ENCODE results near the gene GEMIN8.

Gene GEMIN8

GRCh38 chrX:13990126-13990800 lies 39.4 kb downstream of the GEMIN8 start:
- H3F3A ChIP-seq (ENCODE audit: insufficient read depth, low read length) = no peaks in the 10 kb centered on the region
- no peak overlapping the region for H3K4me2 ChIP-seq (ENCODE audit: low read length)
- no peaks in the 10 kb centered on the region for H3K9me2 ChIP-seq (ENCODE audit: low read depth, low read length)
- TF ChIP-seq CTCF (IDR thresholded peaks at IDR 0.05; ENCODE audit: low read length) = no peak
- TF ChIP-seq EZH2 (IDR thresholded peaks at IDR 0.05; ENCODE audit: borderline replicate concordance, low read length) = no peak
- H3K27me3 ChIP-seq (ENCODE audit: insufficient read depth, low read length) = no peaks in the 10 kb centered on the region
- no peaks in the 10 kb centered on the region for H3K79me2 ChIP-seq (ENCODE audit: insufficient read depth, low read length)
- no peak overlapping the region for H2AFZ ChIP-seq (ENCODE audit: low read length)
- H3K9me3 ChIP-seq (ENCODE audit: low read length) = no peaks in the 10 kb centered on the region
- no peak overlapping the region for H3K27ac ChIP-seq (ENCODE audit: low read depth, low read length, poor library complexity, severe bottlenecking)
- H3K36me3 ChIP-seq (ENCODE audit: insufficient read depth, low read length) = no peaks in the 10 kb centered on the region
- no peak overlapping the region for H3K9ac ChIP-seq (ENCODE audit: low read length)
- no peaks in the 10 kb centered on the region for H4K20me1 ChIP-seq (ENCODE audit: insufficient read depth, low read length)
- no peak overlapping the region for H3K4me3 ChIP-seq (ENCODE audit: low read depth, low read length, poor library complexity, severe bottlenecking)
- H3K4me1 ChIP-seq (ENCODE audit: insufficient read depth, low read length, severe bottlenecking) = no peaks in the 10 kb centered on the region

- Histone ChIP-seq H3K9me2 (ENCODE audit: low read depth, low read length) (no peaks in the 10 kb centered on the region), H2AFZ (ENCODE audit: low read length) (no peak overlapping the region), H3K27me3 (ENCODE audit: insufficient read depth, low read length) (no peaks in the 10 kb centered on the region), H3F3A (ENCODE audit: insufficient read depth, low read length) (no peaks in the 10 kb centered on the region), H3K4me3 (ENCODE audit: low read depth, low read length, poor library complexity, severe bottlenecking) (no peak overlapping the region), H3K9ac (ENCODE audit: low read length) (no peak overlapping the region), H3K4me1 (ENCODE audit: insufficient read depth, low read length, severe bottlenecking) (peaks cover 7% of the 10 kb centered on the region), H3K4me2 (ENCODE audit: low read length) (no peak overlapping the region), H3K79me2 (ENCODE audit: insufficient read depth, low read length) (no peaks in the 10 kb centered on the region), H4K20me1 (ENCODE audit: insufficient read depth, low read length) (no peaks in the 10 kb centered on the region), H3K9me3 (ENCODE audit: low read length) (no peaks in the 10 kb centered on the region), H3K36me3 (ENCODE audit: insufficient read depth, low read length) (no peaks in the 10 kb centered on the region), H3K27ac (ENCODE audit: low read depth, low read length, poor library complexity, severe bottlenecking) (no peak overlapping the region)
- TF ChIP-seq EZH2 (IDR thresholded peaks at IDR 0.05; ENCODE audit: borderline replicate concordance, low read length) (no peak), CTCF (IDR thresholded peaks at IDR 0.05; ENCODE audit: low read length) (no peak)
Observed at GRCh38 chrX:13985697-13986435, 43.8 kb downstream of the GEMIN8 start.

GRCh38 chrX:13983734-13984133 lies 46.0 kb downstream of the GEMIN8 start:
- Histone ChIP-seq H4K20me1 (ENCODE audit: insufficient read depth, low read length) (no peaks in the 10 kb centered on the region), H3K79me2 (ENCODE audit: insufficient read depth, low read length) (no peaks in the 10 kb centered on the region), H3K4me1 (ENCODE audit: insufficient read depth, low read length, severe bottlenecking) (peaks cover 7% of the 10 kb centered on the region), H3K36me3 (ENCODE audit: insufficient read depth, low read length) (no peaks in the 10 kb centered on the region), H3K4me3 (ENCODE audit: low read depth, low read length, poor library complexity, severe bottlenecking) (no peak overlapping the region), H3K9me2 (ENCODE audit: low read depth, low read length) (no peaks in the 10 kb centered on the region), H2AFZ (ENCODE audit: low read length) (no peak overlapping the region), H3K27ac (ENCODE audit: low read depth, low read length, poor library complexity, severe bottlenecking) (no peak overlapping the region), H3K9ac (ENCODE audit: low read length) (no peak overlapping the region), H3F3A (ENCODE audit: insufficient read depth, low read length) (no peaks in the 10 kb centered on the region), H3K4me2 (ENCODE audit: low read length) (peak overlapping the region; percentile 19; the same call in 1 of the 2 replicates), H3K9me3 (ENCODE audit: low read length) (no peaks in the 10 kb centered on the region), H3K27me3 (ENCODE audit: insufficient read depth, low read length) (no peaks in the 10 kb centered on the region)
- no peak for TF ChIP-seq EZH2 (IDR thresholded peaks at IDR 0.05; ENCODE audit: borderline replicate concordance, low read length)
- no peak for TF ChIP-seq CTCF (IDR thresholded peaks at IDR 0.05; ENCODE audit: low read length)

Data from OCI-LY1 (cell line).